OCI-LY1 (cell line): ENCODE results near the gene FAM20C.

Experiments
- H2AFZ ChIP-seq: fragments of 200-600 bp; sonication (generic), shearing (Covaris generic); 2 replicates; pipeline ENCODE4 v1.6.0; 2014; ENCODE audit warnings: antibody characterized with exemption, mild to moderate bottlenecking, low read length
- H3F3A ChIP-seq: fragments of 200-600 bp; sonication (generic), shearing (Covaris generic); 2 replicates; pipeline ENCODE4 v1.6.0; 2014; ENCODE audit warnings: mild to moderate bottlenecking, antibody characterized with exemption, low read length, moderate library complexity; ENCODE audit not compliant: insufficient read depth
- H3K27ac ChIP-seq: fragments of 200-600 bp; sonication (generic); 2 replicates; pipeline ENCODE4 v1.5.1; 2014; ENCODE audit warnings: low read length, mixed run types, mild to moderate bottlenecking, low read depth; ENCODE audit not compliant: poor library complexity, severe bottlenecking
- H3K27me3 ChIP-seq: fragments of 200-600 bp; sonication (generic); 2 replicates; pipeline ENCODE4 v1.6.0; 2014; ENCODE audit warnings: antibody characterized with exemption, mild to moderate bottlenecking, low read length, moderate library complexity; ENCODE audit not compliant: insufficient read depth
- H3K36me3 ChIP-seq: fragments of 200-600 bp; sonication (generic); 2 replicates; pipeline ENCODE4 v1.6.1; 2014; ENCODE audit warnings: mild to moderate bottlenecking, antibody characterized with exemption, low read length, moderate library complexity, mixed read lengths; ENCODE audit not compliant: insufficient read depth
- H3K4me1 ChIP-seq: fragments of 200-600 bp; sonication (generic); 2 replicates; pipeline ENCODE4 v1.5.1; 2014; ENCODE audit warnings: mild to moderate bottlenecking, low read length, moderate library complexity; ENCODE audit not compliant: insufficient read depth, severe bottlenecking
- H3K4me2 ChIP-seq: fragments of 200-600 bp; sonication (generic), shearing (Covaris generic); 2 replicates; pipeline ENCODE4 v1.6.1; 2014; ENCODE audit warnings: low read length
- H3K4me3 ChIP-seq: fragments of 200-600 bp; sonication (generic); 2 replicates; pipeline ENCODE4 v1.5.1; 2014; ENCODE audit warnings: low read length, low read depth, mild to moderate bottlenecking, mixed read lengths; ENCODE audit not compliant: poor library complexity, severe bottlenecking
- H3K79me2 ChIP-seq: fragments of 200-600 bp; shearing (Covaris generic); 2 replicates; pipeline ENCODE4 v1.6.1; 2016; ENCODE audit warnings: mixed run types, low read length, mixed read lengths; ENCODE audit not compliant: insufficient read depth
- H3K9ac ChIP-seq: fragments of 200-600 bp; sonication (generic), shearing (Covaris generic); 2 replicates; pipeline ENCODE4 v1.6.1; 2014; ENCODE audit warnings: mild to moderate bottlenecking, low read length, mixed read lengths
- H3K9me2 ChIP-seq: fragments of 200-600 bp; sonication (generic), shearing (Covaris generic); 2 replicates; pipeline ENCODE4 v1.6.1; 2014; ENCODE audit warnings: low read depth, mild to moderate bottlenecking, low read length, mixed read lengths
- H3K9me3 ChIP-seq: fragments of 200-600 bp; shearing (Covaris generic); 2 replicates; pipeline ENCODE4 v1.6.1; 2014; ENCODE audit warnings: low read length, mixed read lengths
- H4K20me1 ChIP-seq: fragments of 200-600 bp; sonication (generic), shearing (Covaris generic); 2 replicates; pipeline ENCODE4 v1.6.0; 2016; ENCODE audit warnings: mild to moderate bottlenecking, low read length; ENCODE audit not compliant: insufficient read depth
- CTCF ChIP-seq: fragments of 200-600 bp; sonication (generic), shearing (Covaris generic); IDR thresholded peaks from 2 replicates; pipeline ENCODE4 v1.5.1; 2017; ENCODE audit warnings: mild to moderate bottlenecking, antibody characterized with exemption, low read length, moderate library complexity, mixed read lengths
- EZH2 ChIP-seq: fragments of 200-600 bp; sonication (generic), shearing (Covaris generic); IDR thresholded peaks from 2 replicates; pipeline ENCODE4 v1.8.0; 2017; ENCODE audit warnings: borderline replicate concordance, mixed run types, mild to moderate bottlenecking, antibody characterized with exemption, low read length, moderate library complexity, mixed read lengths

Gene FAM20C

GRCh38 chr7:151346-152050, 40.9 kb upstream of the FAM20C start:
- no peaks in the 10 kb centered on the region for H3K79me2 ChIP-seq
- no peak overlapping the region for H3K27ac ChIP-seq
- no peaks in the 10 kb centered on the region for H3K9me2 ChIP-seq
- no peaks in the 10 kb centered on the region for H3K9me3 ChIP-seq
- no peaks in the 10 kb centered on the region for H3F3A ChIP-seq
- H3K4me3 ChIP-seq = no peak overlapping the region
- no peak overlapping the region for H2AFZ ChIP-seq
- no peak for TF ChIP-seq CTCF
- no peak for TF ChIP-seq EZH2
- H3K27me3 ChIP-seq = no peaks in the 10 kb centered on the region
- no peak overlapping the region for H3K9ac ChIP-seq
- peaks cover 6% of the 10 kb centered on the region for H3K4me1 ChIP-seq
- H3K36me3 ChIP-seq = no peaks in the 10 kb centered on the region
- H3K4me2 ChIP-seq = no peak overlapping the region
- H4K20me1 ChIP-seq = no peaks in the 10 kb centered on the region

GRCh38 chr7:152702-153391, 39.5 kb upstream of the FAM20C start:
- no peaks in the 10 kb centered on the region for H3K9me3 ChIP-seq
- no peaks in the 10 kb centered on the region for H3K36me3 ChIP-seq
- no peak overlapping the region for H3K4me3 ChIP-seq
- no peak for TF ChIP-seq EZH2
- no peak for TF ChIP-seq CTCF
- H3K4me2 ChIP-seq = no peak overlapping the region
- H3K79me2 ChIP-seq = no peaks in the 10 kb centered on the region
- H3K9ac ChIP-seq = no peak overlapping the region
- H3K27me3 ChIP-seq = no peaks in the 10 kb centered on the region
- H3K4me1 ChIP-seq = peaks cover 6% of the 10 kb centered on the region
- no peak overlapping the region for H2AFZ ChIP-seq
- H4K20me1 ChIP-seq = no peaks in the 10 kb centered on the region
- H3K27ac ChIP-seq = no peak overlapping the region
- H3F3A ChIP-seq = no peaks in the 10 kb centered on the region
- H3K9me2 ChIP-seq = no peaks in the 10 kb centered on the region

GRCh38 chr7:153604-154003, 38.8 kb upstream of the FAM20C start:
- H3F3A ChIP-seq = no peaks in the 10 kb centered on the region
- no peak overlapping the region for H3K9ac ChIP-seq
- H3K9me2 ChIP-seq = no peaks in the 10 kb centered on the region
- peaks cover 6% of the 10 kb centered on the region for H3K4me1 ChIP-seq
- no peak overlapping the region for H3K27ac ChIP-seq
- H3K4me3 ChIP-seq = no peak overlapping the region
- H3K36me3 ChIP-seq = no peaks in the 10 kb centered on the region
- H3K9me3 ChIP-seq = no peaks in the 10 kb centered on the region
- no peak overlapping the region for H3K4me2 ChIP-seq
- no peaks in the 10 kb centered on the region for H3K79me2 ChIP-seq
- no peak for TF ChIP-seq EZH2
- no peaks in the 10 kb centered on the region for H3K27me3 ChIP-seq
- no peaks in the 10 kb centered on the region for H4K20me1 ChIP-seq
- no peak overlapping the region for H2AFZ ChIP-seq
